GM12801 (cell line): ENCODE data around the gene LMX1A.

Experiments
- CTCF ChIP-seq: IDR thresholded peaks from one replicate; pipeline ENCODE4 v1.5.1; 2011; ENCODE audit warnings: control low read depth; ENCODE audit not compliant: insufficient read length; ENCODE audit errors: extremely low read depth

Gene LMX1A

GRCh38 chr1:165173409-165173808 lies 183.1 kb downstream of the LMX1A start:
- no peak for TF ChIP-seq CTCF

- TF ChIP-seq CTCF = no peak
Observed at GRCh38 chr1:165172666-165173065, 183.8 kb downstream of the LMX1A start.

- TF ChIP-seq CTCF = no peak
Observed at GRCh38 chr1:165169729-165170128, 186.8 kb downstream of the LMX1A start.

GRCh38 chr1:165169028-165169427 lies 187.5 kb downstream of the LMX1A start:
- TF ChIP-seq CTCF = no peak

- TF ChIP-seq CTCF = no peak
Observed at GRCh38 chr1:165168467-165168866, 188.0 kb downstream of the LMX1A start.

- TF ChIP-seq CTCF = no peak
Observed at GRCh38 chr1:165162671-165163241, 193.8 kb downstream of the LMX1A start.

GRCh38 chr1:165161130-165161529 lies 195.4 kb downstream of the LMX1A start:
- no peak for TF ChIP-seq CTCF

- TF ChIP-seq CTCF = no peak
Observed at GRCh38 chr1:165153182-165153581, 203.3 kb downstream of the LMX1A start.
